CD4-positive, alpha-beta T cell treated with Interferon gamma for 1 hour (primary cell): Measurements from ENCODE around the gene COL5A1.

Experiments used
- DNase-seq: peaks from one replicate; pipeline ENCODE4 v3.0.0-alpha.2; 2020

Gene COL5A1

GRCh38 chr9:134752471-134753168, 111.0 kb downstream of the COL5A1 start:
- no peak for DNase-seq

- no peak for DNase-seq
Measured at GRCh38 chr9:134753191-134753590, 111.6 kb downstream of the COL5A1 start.

- DNase-seq = no peak
Measured at GRCh38 chr9:134755221-134755907, 113.8 kb downstream of the COL5A1 start.

- DNase-seq = no peak
Measured at GRCh38 chr9:134756098-134756497, 114.5 kb downstream of the COL5A1 start.

GRCh38 chr9:134757216-134757975, 115.8 kb downstream of the COL5A1 start:
- no peak for DNase-seq

GRCh38 chr9:134758949-134759607, 117.5 kb downstream of the COL5A1 start:
- no peak for DNase-seq

- DNase-seq = no peak
Measured at GRCh38 chr9:134759913-134760312, 118.3 kb downstream of the COL5A1 start.

GRCh38 chr9:134760750-134761420, 119.3 kb downstream of the COL5A1 start:
- no peak for DNase-seq

GRCh38 chr9:134764473-134765269, 123.1 kb downstream of the COL5A1 start:
- DNase-seq = no peak

GRCh38 chr9:134765785-134766184, 124.2 kb downstream of the COL5A1 start:
- no peak for DNase-seq

- DNase-seq = no peak
Measured at GRCh38 chr9:134766587-134766986, 125.0 kb downstream of the COL5A1 start.

- no peak for DNase-seq
Measured at GRCh38 chr9:134768332-134768708, 126.7 kb downstream of the COL5A1 start.

- no peak for DNase-seq
Measured at GRCh38 chr9:134768709-134769351, 127.2 kb downstream of the COL5A1 start.

- no peak for DNase-seq
Measured at GRCh38 chr9:134770972-134771971, 129.7 kb downstream of the COL5A1 start.

GRCh38 chr9:134772331-134772730, 130.7 kb downstream of the COL5A1 start:
- no peak for DNase-seq

GRCh38 chr9:134773842-134774241, 132.2 kb downstream of the COL5A1 start:
- no peak for DNase-seq

- DNase-seq = no peak
Measured at GRCh38 chr9:134774410-134774809, 132.8 kb downstream of the COL5A1 start.

- DNase-seq = no peak
Measured at GRCh38 chr9:134775081-134775951, 133.7 kb downstream of the COL5A1 start.
